ENCODE measurements around the gene PRSS33. TPM values are rescaled to one million over a fixed set of nuclear protein-coding genes. Genes with fewer than 3 reads are reported as not detected.

PRSS33 gene
- total RNA-seq, 1 experiment from 2014 or later = not detected

DNA sequence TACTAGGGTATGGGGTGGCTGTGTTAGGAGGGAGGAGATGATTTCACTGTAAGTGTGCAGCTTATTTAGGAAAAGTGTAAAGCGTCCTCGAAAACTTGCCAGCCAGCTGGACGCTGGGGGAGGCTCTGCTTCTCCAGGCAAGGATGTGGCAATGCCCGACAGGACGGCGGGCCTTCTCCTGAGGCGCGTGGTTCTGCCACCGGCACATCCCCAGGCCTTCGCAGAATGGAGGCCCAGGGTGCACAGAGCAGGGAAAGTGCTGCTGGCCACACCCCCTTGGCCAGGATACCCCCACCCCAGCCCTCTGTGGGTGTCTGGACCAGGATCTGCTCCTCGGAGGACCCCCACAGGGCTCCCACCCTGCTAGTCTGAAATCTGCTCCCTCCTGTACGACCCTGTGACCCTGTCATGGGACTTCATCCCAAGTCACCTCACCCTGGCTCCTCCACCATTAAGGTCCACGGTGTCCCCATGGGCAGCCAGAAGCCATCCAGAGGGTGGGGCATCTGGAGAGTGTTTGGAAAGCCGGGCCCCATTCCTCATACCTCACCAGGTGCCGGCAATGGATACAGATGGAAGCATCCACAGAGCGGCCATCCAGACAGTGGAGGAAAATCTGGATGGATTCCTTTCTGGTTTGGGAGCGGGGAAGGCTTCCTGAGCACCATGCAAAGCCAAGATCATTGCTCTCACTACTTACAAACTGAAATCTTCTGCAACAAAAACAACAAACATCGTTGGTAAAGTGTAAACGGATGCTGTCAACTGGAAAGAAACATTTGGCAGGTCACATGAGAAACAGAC lies 44.2 kb downstream of the PRSS33 start:
- Histone ChIP-seq H3K4me3 (ENCODE audit: insufficient read depth, low read depth, low read length) (no peak overlapping the region), H3K27me3 (ENCODE audit: control insufficient read depth, insufficient read depth, low read length) (no peaks in the 10 kb centered on the region), H3K36me3 (replicated peaks; ENCODE audit: control insufficient read depth, insufficient read depth, low read length) (no peaks in the 10 kb centered on the region)
- DNase-seq = no peak

DNA sequence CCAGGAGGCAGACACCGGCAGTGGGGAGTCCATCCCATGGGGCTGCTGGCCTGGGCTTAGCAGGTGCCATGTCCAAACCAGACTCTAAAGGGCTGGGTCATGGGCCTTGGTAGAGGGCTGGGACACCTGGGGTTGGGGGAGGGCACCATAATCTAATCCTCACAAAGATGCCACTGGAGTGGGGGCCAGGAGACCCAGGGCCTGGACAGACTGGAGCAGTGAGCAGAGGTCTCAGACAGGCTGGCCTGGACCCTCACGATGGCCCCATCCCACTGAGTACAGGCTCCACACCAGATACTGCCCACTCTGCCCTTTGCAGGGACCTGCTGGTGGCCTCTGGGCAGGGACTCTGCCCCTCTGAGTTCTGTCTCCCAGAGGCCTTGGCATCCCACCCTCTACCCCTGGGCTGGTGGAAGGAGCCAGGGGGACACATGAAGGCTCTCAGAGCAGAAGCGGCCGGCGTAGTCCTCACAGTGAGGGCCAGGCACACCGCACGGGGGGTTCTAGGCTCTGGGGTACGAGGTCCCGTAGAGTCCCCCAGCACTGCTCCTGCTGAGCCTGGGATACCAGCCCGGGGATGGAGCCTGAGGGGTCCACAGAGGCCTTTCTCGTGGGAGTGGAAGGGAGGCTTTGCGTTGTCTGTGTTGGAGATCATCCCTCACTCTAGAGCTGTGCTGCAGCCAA lies 44.9 kb downstream of the PRSS33 start:
- H3K36me3 ChIP-seq (replicated peaks; ENCODE audit: control insufficient read depth, insufficient read depth, low read length) = no peaks in the 10 kb centered on the region
- no peak overlapping the region for H3K4me3 ChIP-seq (ENCODE audit: insufficient read depth, low read depth, low read length)
- no peak for DNase-seq
- no peaks in the 10 kb centered on the region for H3K27me3 ChIP-seq (ENCODE audit: control insufficient read depth, insufficient read depth, low read length)

DNA sequence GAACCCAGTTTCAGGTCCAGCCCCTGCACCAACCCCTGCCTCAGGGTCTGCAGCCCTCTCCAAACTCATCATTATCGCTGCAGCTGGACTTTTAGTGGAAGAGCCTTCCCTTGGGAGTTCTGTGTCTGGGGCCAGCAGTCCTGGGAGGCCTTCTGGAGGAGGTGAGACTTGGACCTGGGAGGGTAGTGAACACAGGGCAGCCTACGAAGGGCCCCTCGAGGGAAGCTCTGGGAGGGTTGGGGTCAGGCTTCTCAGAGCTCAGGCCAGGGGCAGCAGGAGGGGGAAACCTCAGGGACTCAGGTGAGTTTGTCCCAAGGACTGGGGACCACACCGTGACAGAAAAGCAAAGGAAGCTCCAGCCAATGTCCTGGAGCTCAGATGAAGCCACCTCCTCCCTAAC lies 46.2 kb downstream of the PRSS33 start:
- no peak for DNase-seq
- no peaks in the 10 kb centered on the region for H3K27me3 ChIP-seq (ENCODE audit: control insufficient read depth, insufficient read depth, low read length)
- no peaks in the 10 kb centered on the region for H3K36me3 ChIP-seq (replicated peaks; ENCODE audit: control insufficient read depth, insufficient read depth, low read length)
- H3K4me3 ChIP-seq (ENCODE audit: insufficient read depth, low read depth, low read length) = no peak overlapping the region

DNA sequence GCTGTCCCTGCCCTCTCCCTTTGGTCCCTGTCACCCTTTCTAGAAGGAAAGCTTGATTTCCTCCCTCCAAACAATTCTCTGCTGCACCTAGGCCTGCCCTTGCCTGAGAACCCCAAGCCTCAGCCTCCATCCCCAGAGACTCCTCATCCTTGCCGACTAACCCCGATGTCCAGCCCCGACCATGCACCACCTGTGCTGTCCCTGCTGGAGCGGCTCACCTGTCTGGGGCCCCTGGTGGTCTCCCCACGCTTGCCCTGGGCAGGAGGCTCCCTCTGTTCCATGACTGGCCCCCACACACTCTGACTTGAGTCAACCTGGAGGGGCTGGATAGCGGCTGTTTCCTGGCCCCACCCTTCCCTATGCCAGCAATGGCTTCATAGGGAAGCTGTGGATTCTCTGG lies 46.9 kb downstream of the PRSS33 start:
- H3K27me3 ChIP-seq (ENCODE audit: control insufficient read depth, insufficient read depth, low read length) = no peaks in the 10 kb centered on the region
- no peak for DNase-seq
- no peaks in the 10 kb centered on the region for H3K36me3 ChIP-seq (replicated peaks; ENCODE audit: control insufficient read depth, insufficient read depth, low read length)
- no peak overlapping the region for H3K4me3 ChIP-seq (ENCODE audit: insufficient read depth, low read depth, low read length)

DNA sequence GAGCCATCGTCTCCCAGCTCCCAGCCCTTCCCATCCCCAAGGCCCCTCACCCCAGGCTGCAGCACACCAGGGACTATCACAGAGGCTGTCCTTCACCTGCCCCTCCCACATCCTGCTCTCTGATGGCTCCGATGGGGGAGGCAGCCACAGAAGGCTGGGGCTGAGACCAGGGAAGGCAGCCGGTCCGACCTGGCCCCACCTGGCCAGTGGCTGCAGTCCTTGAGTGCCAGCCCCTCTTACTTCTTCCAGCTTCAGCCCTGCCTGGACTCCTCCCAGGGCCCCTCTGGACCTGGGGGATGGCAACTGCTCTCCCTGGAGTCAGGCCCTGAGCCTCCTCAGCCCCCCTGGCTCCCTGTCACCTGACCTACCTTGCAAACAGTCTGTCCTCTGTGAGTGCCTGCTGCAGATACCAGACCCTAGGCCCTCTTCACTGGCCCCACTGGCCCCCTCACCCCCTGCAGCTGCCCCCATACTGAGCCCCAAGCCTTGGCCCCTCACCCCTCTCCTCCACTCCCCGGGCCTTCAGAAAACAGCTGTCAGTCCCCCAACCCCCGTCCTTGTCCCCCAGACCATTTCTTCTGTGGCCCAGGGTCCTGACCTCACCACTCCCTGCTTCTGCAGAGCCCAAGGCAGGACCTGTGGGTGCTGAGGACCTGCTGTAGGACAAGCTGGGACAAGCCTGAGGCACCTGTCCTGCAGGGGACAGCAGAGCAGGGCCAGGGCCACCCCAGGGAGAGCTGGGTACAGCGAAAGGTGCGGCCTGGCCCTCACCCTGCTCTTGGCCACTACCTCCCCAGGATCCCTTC lies 47.5 kb downstream of the PRSS33 start:
- Histone ChIP-seq H3K4me3 (ENCODE audit: insufficient read depth, low read depth, low read length) (no peak overlapping the region), H3K36me3 (replicated peaks; ENCODE audit: control insufficient read depth, insufficient read depth, low read length) (no peaks in the 10 kb centered on the region), H3K27me3 (ENCODE audit: control insufficient read depth, insufficient read depth, low read length) (no peaks in the 10 kb centered on the region)
- peak; percentile 80 for DNase-seq

DNA sequence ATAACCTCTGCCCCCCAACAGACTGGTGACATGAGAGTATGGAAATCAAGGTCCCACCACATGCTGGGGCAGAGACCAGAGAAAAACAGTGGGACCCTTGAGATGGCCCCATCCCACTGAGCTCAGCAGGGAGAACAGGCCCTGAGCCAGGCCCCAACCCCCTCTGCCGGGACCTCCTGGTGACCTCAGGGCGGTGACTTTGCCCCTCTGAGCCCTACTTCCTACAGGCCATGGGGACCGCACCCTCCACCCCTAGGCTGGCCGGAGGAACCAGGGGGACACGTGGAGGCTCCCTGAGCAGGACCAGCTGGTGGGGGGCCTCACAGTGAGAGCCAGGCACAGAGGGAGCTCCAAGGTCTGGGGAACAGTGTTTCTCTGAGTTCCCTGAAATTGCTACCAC lies 48.7 kb downstream of the PRSS33 start:
- Histone ChIP-seq H3K36me3 (replicated peaks; ENCODE audit: control insufficient read depth, insufficient read depth, low read length) (no peaks in the 10 kb centered on the region), H3K4me3 (ENCODE audit: insufficient read depth, low read depth, low read length) (no peak overlapping the region), H3K27me3 (ENCODE audit: control insufficient read depth, insufficient read depth, low read length) (no peaks in the 10 kb centered on the region)
- no peak for DNase-seq

DNA sequence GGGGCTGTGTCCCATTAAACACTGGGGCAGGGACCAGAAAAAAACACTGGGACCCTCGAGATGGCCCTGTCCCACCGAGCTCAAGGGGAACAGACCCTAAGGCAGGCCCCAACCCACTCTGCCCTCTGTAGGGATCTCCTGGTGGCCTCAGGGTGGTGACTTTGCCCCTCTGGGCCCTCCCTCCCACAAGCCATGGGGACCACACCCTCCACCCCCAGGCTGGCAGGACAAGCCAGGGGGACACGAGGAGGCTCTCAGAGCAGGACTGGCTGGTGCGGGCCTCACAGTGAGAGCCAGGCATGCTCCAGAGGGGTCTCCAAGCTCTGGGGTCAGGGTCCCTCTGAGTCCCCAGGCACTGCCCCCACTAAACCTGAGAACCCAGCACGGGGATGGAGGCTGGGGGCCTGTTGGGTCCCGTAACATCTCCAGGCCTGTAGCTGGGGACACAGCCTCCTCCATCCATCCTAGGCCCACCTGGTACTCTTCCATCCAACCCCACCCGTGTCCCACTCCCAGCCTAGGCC lies 49.4 kb downstream of the PRSS33 start:
- Histone ChIP-seq H3K27me3 (ENCODE audit: control insufficient read depth, insufficient read depth, low read length) (no peaks in the 10 kb centered on the region), H3K36me3 (replicated peaks; ENCODE audit: control insufficient read depth, insufficient read depth, low read length) (no peaks in the 10 kb centered on the region), H3K4me3 (ENCODE audit: insufficient read depth, low read depth, low read length) (no peak overlapping the region)
- DNase-seq = no peak

DNA sequence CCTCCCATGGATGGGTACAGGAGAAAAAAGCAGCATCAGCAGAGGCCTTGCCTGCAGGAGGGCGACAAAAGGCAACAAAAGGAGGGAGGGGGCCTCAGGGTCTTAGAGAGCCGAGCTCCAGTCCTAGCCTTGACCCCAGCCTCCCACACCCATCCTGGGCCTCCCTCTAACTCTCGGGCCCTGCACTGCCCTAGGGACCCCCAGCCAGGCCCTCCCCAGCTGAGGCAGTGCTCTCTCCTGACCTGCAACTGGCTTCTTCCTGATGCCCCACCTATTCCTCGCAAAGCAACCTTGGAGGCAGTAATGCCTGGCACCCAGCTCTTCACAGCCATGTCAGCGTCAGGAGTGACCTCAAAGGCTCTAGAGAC lies 50.1 kb downstream of the PRSS33 start:
- Histone ChIP-seq H3K36me3 (replicated peaks; ENCODE audit: control insufficient read depth, insufficient read depth, low read length) (no peaks in the 10 kb centered on the region), H3K4me3 (ENCODE audit: insufficient read depth, low read depth, low read length) (no peak overlapping the region), H3K27me3 (ENCODE audit: control insufficient read depth, insufficient read depth, low read length) (no peaks in the 10 kb centered on the region)
- DNase-seq = peak; percentile 74

DNA sequence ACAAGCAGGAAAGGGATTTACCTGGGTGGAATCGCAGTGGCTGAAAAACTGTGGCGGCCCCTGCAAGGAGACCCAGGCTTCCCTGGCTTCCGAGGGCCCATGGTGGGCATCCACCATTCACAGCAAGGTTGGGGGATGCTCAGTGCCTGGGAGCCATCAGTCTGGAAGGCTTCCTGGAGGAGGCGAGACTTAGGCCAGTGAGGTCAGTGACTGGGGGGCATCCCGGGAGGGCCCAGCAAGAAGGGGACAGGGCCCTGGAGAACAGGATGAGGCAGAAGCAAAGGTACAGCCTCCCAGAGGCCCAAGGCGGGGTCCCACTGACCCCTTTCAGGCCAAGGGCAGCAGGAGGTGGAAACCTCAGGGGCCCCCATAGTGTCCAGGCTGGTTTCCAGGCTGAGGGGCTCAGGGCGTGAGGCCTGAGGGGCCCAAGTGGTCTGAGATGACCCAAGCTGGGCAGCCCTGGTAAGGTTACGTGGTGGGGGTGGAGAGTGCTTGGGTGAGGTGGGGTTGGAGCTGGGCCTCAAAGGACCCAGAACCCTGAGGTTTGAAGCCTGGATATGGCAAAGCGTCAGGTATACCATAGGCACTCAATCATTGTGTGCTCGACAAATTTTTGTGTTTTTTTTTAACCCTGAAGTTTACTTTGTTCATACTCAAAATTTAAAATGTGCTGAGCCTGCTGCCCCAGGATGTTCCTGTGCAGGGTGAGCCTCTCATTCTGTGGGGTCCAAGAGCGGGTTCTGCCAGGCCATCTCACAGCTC lies 50.7 kb downstream of the PRSS33 start:
- no peak for DNase-seq
- Histone ChIP-seq H3K4me3 (ENCODE audit: insufficient read depth, low read depth, low read length) (no peak overlapping the region), H3K27me3 (ENCODE audit: control insufficient read depth, insufficient read depth, low read length) (no peaks in the 10 kb centered on the region), H3K36me3 (replicated peaks; ENCODE audit: control insufficient read depth, insufficient read depth, low read length) (no peaks in the 10 kb centered on the region)

DNA sequence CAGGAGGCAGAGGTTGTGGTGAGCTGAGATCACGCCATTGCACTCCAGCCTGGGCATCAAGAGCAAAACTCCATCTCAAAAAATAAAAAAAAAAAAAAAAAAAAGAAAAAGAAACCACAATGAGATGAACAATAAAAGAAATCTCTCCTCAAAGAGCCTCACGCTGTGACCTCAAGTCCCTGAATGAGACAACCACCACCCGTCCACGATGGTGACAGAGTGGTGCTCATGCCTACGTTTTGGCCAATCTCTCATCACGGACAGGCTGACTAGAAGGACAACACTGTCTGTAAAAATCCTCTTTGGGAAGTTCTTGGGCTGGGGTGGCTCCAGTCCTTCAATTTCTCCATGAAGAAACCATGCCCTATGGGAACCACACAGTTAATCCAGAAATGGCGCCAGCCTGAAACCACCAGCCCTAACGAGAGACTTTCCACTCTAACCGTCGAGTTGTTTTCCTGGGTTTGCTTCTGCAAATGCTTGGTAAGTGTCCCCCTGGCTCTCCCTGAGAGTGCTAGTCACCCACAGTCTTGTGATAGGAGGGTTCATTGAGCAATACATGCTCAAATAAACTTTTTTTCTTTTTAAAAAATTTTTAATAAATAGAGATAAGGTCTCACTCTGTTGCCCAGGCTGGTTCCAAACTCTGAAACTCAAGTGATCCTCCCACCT lies 52.4 kb downstream of the PRSS33 start:
- Histone ChIP-seq H3K27me3 (ENCODE audit: control insufficient read depth, insufficient read depth, low read length) (no peaks in the 10 kb centered on the region), H3K36me3 (replicated peaks; ENCODE audit: control insufficient read depth, insufficient read depth, low read length) (no peaks in the 10 kb centered on the region), H3K4me3 (ENCODE audit: insufficient read depth, low read depth, low read length) (no peak overlapping the region)
- no peak for DNase-seq

Other genes starting within 250 kb of the PRSS33 start
- 11.4 and 21.7 TPM in 2 replicates for gene PDPK1, start 249.5 kb downstream of the PRSS33 start, total RNA-seq (2014; rRNA removed; shearing (Covaris generic))
- 35.2 and 36.7 TPM in 2 replicates for gene KCTD5, start 105.0 kb downstream of the PRSS33 start, total RNA-seq (2014; rRNA removed; shearing (Covaris generic))
- 2.0 and 3.1 TPM in 2 replicates for gene PRSS27, start 67.3 kb downstream of the PRSS33 start, total RNA-seq (2014; rRNA removed; shearing (Covaris generic))
- gene SRRM2, start 34.9 kb downstream of the PRSS33 start, total RNA-seq (2014; rRNA removed; shearing (Covaris generic)) = 69.0 and 96.1 TPM in 2 replicates
- gene ELOB, start 10.3 kb downstream of the PRSS33 start, total RNA-seq (2014; rRNA removed; shearing (Covaris generic)) = 236 and 269 TPM in 2 replicates
- not detected in 2 replicates for gene PRSS41, start 10.9 kb upstream of the PRSS33 start, total RNA-seq (2014; rRNA removed; shearing (Covaris generic))
- gene PRSS21, start 29.7 kb upstream of the PRSS33 start, total RNA-seq (2014; rRNA removed; shearing (Covaris generic)) = 0.42 and 1.5 TPM in 2 replicates
- gene ZG16B, start 42.7 kb upstream of the PRSS33 start, total RNA-seq (2014; rRNA removed; shearing (Covaris generic)) = not detected in 2 replicates
- 0.80 and 0.85 TPM in 2 replicates for gene PRSS22, start 70.6 kb upstream of the PRSS33 start, total RNA-seq (2014; rRNA removed; shearing (Covaris generic))
- 55.2 and 94.1 TPM in 2 replicates for gene FLYWCH2, start 95.7 kb upstream of the PRSS33 start, total RNA-seq (2014; rRNA removed; shearing (Covaris generic))
- 22.7 and 33.5 TPM in 2 replicates for gene FLYWCH1, start 124.4 kb upstream of the PRSS33 start, total RNA-seq (2014; rRNA removed; shearing (Covaris generic))
- gene KREMEN2, start 176.7 kb upstream of the PRSS33 start, total RNA-seq (2014; rRNA removed; shearing (Covaris generic)) = 17.6 and 20.9 TPM in 2 replicates
- 62.6 and 65.6 TPM in 2 replicates for gene PAQR4, start 181.8 kb upstream of the PRSS33 start, total RNA-seq (2014; rRNA removed; shearing (Covaris generic))
- 85.4 and 94.0 TPM in 2 replicates for gene PKMYT1, start 192.9 kb upstream of the PRSS33 start, total RNA-seq (2014; rRNA removed; shearing (Covaris generic))
- gene CLDN9, start 225.4 kb upstream of the PRSS33 start, total RNA-seq (2014; rRNA removed; shearing (Covaris generic)) = 0.21 and 0.48 TPM in 2 replicates
- gene CLDN6, start 230.6 kb upstream of the PRSS33 start, total RNA-seq (2014; rRNA removed; shearing (Covaris generic)) = 426 and 528 TPM in 2 replicates
- 144 and 171 TPM in 2 replicates for gene TNFRSF12A, start 232.8 kb upstream of the PRSS33 start, total RNA-seq (2014; rRNA removed; shearing (Covaris generic))
- gene HCFC1R1, start 236.4 kb upstream of the PRSS33 start, total RNA-seq (2014; rRNA removed; shearing (Covaris generic)) = 114 and 156 TPM in 2 replicates
- gene THOC6, start 236.5 kb upstream of the PRSS33 start, total RNA-seq (2014; rRNA removed; shearing (Covaris generic)) = 69.1 and 81.4 TPM in 2 replicates
- gene BICDL2, start 249.4 kb upstream of the PRSS33 start, total RNA-seq (2014; rRNA removed; shearing (Covaris generic)) = 0.69 and 2.0 TPM in 2 replicates

Data from H7 (cell line).